GM18868 (cell line): ENCODE data around the gene CELA1.
"Not testable (repeated sequence)": the region's sequence is repeated elsewhere in the genome, so short reads cannot be mapped to it uniquely, and the experiment has no call there.

ENCODE experiments used
- ATAC-seq: cut with Tn5 transposase; IDR thresholded peaks from one replicate; pipeline ENCODE4 v1.9.1; 2021; ENCODE audit warnings: mild to moderate bottlenecking, moderate library complexity; ENCODE audit not compliant: unreplicated experiment

CELA1 gene

DNA sequence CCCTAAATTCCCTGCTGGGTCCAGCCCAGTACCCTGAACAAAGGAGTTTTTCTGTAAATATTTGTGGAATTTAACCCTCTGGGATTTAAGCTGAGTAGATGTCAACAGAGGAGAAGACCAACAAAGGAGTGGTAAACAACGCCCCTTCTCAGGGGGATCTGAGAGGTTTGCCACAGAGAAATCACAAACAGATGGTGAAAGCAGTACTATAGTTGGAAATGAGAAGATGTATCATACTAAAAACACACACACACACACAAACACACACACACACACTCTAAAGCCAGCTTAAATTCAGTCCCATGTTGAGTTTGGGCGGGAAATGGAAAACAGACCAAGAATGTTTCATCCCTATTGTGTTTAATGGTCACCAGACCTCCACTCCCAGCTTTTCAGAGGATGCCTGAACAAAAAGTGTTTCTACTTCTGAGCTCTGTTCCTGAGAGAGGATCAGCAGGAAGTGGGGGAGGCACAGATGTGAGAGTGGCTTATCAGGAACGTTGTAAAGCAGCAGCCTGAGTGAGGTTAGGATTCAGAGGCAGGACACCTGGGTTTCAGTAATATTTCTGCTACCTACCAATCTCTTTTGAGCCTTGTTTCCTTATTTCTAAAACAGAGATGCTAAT lies 25.7 kb downstream of the CELA1 start:
- ATAC-seq: no peak

DNA sequence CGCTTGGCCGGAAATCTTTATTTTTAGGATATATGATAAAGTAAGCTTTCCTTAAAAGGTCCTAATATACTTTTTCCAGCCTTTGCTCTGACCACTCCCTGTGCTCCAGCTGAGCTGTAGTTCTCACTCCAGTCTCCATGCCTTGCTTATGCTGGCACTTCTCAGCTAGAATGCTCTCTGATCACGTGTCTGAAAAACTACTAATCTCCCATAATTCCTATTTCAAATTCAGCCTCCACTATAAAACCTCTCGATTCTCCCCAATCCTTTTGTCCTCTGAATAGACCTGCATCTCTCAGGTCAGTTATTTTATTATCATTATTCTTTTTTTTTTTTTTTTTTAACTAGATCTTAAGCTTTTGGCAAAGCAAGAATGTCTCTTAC lies 26.2 kb downstream of the CELA1 start:
- ATAC-seq: no peak

DNA sequence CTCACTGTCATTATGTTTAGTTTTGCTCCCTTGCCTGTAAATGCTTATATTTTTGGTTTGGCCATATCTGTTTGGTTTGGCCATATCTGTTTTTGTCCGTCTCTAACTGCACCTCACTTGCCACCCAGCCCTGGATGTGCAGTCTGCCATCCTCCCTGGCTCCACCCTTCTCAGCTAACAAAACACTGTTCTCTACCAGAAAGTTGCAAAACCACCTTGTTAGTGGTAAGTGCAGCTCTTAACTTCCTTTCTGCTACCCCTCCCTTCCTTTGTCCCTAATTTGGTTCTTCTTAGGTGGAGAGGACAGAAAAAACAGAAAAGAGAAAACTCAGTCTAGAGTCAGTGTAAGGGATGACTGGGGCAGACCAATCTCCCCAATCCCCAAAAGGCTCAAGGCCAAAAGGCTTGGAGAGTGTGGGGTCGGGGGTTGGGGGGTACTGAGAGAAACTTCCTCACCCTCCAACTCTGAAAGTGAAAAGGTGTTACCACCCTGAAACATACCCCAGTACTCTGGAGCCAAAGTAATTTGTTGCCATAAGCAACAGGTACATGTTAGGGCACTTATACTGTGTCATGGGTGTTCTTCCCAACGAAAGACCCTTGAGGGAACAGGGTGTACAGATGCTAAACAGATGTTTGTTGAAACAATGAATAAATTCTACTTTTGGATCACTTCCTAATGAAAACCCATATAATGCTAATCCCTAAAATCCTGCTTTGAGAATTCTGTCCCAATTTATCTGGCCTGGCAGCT lies 27.5 kb downstream of the CELA1 start:
- peak; percentile 51 for ATAC-seq

- not testable (repeated sequence) for ATAC-seq
Observed at GRCh38 chr12:51318057-51318806, 28.2 kb downstream of the CELA1 start.

DNA sequence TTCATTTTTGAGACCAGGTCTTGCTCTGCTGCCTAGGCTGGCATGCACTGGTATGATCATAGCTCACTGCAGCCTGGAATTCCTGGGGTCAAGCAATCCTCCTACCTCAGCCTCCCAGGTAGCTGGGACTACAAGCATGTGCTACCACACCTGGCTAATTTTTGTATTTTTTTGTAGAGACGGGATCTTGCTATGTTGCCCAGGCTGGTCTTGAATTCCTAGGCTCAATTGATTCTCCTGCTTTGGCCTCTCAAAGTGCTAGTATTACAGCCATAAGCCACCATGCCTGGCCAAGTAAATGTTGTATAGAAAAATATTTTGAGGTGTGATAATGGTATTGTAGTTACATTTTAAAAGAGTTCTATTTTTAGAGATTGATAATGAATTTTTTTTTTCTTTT lies 35.1 kb downstream of the CELA1 start:
- ATAC-seq: no peak

DNA sequence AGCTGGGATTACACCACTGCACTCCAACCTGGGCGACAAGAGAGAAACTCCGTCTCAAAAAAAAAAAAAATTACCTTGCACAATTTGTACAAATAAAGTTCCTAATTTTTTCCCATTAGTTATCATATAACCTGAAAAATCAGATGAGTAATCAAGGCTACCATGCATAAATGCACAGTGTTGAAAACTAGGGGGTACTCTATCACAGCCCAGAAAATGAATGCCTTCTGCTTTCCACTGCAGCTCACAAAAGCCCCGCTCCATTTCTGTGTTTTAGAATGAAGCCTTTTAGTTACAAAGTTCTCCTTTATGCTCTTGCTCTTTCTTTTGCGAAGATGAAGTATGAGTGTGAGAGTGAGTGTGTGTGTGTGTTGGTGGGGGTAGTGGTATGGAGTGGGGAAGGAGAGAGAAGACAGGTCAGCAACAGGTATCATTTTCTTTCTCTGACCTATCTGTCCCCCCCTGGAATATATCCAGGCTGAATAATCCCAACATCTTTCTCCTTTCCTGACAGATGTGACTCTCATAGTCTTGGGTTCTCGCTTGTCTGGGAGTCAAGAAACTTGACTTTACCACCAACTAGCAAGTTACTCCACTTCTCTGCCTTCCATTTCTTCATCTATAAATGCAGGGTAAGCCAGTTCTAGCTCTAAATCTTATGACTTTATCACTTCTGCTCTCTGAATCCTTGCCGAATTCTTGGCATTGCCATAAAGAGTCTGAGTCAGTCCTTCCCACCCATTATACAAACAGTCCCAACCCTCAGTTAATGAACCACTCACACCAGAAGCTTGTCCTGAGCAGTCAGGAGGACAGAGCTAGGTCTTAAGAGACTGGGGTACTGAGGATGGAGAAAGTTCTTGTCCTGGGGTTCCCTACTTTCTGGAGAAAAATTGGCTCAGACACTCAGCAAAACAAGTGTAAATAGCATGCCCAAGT lies 38.6 kb downstream of the CELA1 start:
- no peak for ATAC-seq

GRCh38 chr12:51306507-51306906 lies 40.0 kb downstream of the CELA1 start:
- no peak for ATAC-seq

- ATAC-seq: not testable (repeated sequence)
Observed at GRCh38 chr12:51300768-51301167, 45.7 kb downstream of the CELA1 start.

DNA sequence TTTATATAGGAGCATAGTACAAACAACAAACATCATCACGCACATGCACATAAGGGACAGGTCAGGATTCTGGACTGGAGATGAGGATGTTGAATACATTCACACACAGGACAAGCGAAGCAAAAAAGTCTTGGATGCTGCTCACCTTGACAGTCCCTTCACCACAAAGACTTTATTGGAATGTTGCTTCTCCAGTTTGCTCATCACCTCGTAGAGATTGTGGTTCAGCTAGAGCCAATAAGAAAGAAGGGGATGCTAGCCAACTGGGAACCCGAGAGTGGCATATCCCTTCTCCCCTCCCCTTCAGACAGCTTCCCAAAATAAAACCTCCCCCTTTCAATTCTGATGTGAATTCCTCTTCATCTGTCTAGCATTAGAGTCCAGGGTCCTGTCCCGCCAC lies 50.8 kb downstream of the CELA1 start:
- no peak for ATAC-seq

GRCh38 chr12:51294097-51294496 lies 52.4 kb downstream of the CELA1 start:
- ATAC-seq: not testable (repeated sequence)

- no peak for ATAC-seq
Observed at GRCh38 chr12:51293696-51294095, 52.8 kb downstream of the CELA1 start.

- ATAC-seq: not testable (repeated sequence)
Observed at GRCh38 chr12:51291603-51292513, 54.6 kb downstream of the CELA1 start.

DNA sequence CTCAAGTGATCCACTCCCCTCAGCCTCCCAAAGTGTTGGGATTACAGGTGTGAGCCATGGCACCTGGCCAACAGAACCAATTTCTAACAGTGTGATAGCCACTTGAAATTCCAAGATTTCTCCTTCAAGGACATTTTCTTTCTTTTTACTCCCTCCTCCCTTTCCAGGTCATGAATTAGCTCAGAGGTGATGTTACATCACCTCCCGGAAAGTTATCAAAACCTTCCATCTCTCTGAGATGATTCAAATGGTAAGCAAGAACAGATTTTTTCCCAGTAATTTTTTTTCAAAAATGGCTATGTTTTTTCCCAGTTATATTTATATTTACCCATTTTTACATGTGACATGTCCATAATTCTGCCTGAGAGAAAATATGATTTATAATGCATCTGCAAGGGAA lies 60.6 kb downstream of the CELA1 start:
- ATAC-seq: no peak

DNA sequence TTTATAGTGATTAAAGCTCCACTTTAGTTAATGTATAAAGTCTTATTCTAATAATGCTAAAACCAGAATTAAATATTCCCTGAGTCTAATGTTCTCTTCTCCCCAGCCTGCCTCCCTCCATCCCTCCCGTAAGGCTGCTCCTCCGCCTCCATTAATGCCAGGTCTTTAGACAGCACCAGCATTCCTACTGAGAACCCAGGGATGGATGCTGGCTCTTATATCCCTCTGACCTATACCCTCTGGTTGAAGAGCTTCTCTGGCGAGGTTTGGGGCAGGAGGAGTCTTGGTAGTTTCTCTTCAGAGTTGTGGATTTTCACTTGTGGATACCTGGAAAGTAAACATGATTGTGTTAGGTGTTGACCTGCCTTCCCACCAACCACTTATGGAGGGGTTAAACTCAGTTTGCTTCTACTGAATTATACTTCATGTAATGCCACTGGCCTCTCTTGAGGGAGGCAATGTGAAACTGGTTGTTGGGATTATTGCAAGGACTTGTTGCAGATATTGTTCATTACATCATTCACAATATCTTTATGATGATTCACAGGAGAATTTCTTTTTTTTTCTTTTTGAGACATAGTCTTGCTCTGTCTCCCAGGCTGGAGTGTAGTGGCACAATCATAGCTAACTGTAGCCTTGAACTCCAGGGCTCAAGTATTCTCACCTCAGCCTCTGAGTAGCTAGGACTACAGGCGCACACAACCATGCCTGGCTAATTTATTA lies 65.1 kb downstream of the CELA1 start:
- ATAC-seq: no peak
